HL-60/S4 treated with phorbol 12-myristate 13-acetate at 8.2 ng/mL for 4 days and 3 days (cell line): ENCODE data around the gene BTRC.

Source experiments
- in situ Hi-C: fragments of 300-500 bp; cut with MboI; formaldehyde crosslinking; loops from 2 replicates; pipeline ENCODE4 v1.15.0; 2022; ENCODE audit warnings: low sequenced_read_pairs

The BTRC gene

DNA sequence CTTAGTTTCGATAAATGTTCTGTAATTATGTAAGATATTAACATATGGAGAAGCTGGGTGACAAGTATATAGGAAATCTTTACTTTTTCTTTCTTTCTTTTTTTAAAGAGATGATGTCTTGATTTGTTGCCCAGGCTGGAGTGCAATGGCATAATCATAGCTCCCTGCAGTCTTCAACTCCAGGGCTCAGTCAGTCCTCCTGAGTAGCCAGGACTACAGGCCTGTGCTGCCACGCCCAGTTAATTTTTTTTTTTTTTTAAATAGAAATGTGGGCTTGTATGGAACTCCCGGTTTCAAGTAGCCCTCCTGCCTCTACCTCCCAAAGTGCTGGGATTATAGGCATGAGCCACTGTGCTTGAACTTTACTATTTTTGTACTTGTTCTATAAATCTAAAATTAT lies 122.4 kb downstream of the BTRC start:
- in situ Hi-C loops: no loop called here

DNA sequence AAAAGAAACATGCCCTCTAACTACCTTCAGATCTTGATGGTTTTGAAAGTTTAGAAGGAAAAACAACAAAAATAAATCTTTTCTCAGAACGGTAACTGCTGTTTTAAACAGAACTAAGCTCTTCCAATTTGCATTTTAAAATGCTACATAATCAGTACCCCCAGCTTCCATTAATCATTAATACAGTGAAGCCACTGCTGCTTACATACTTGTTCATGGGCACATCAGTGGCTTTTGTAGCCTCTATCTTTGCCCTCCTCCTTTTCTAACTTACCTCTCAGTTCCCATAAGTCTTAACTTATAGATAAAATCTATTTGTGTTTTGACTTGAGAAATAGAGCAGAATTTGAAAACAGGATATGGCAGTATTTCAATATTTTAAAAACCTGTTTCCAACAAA lies 125.0 kb downstream of the BTRC start:
- in situ Hi-C loops: no loop called here

DNA sequence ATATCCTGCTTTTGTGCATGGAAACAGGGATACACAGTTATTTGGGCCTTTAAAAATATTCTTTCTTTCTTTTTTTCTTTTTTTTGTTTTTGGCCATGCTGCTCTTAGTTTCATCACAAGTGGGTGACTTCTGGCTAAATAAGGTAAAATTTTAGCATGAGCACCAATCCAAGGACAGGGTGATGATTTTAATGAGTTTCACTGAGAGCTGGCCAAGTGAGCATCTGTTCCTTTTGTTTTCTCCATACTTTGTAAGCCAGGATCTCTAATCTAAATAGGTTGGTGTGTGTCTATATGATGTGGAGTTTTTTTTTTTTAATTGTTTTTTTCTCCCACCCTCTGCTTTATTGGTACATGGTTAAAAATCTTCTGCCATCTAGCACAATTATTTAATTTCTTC lies 127.3 kb downstream of the BTRC start:
- in situ Hi-C loops: no loop called here

DNA sequence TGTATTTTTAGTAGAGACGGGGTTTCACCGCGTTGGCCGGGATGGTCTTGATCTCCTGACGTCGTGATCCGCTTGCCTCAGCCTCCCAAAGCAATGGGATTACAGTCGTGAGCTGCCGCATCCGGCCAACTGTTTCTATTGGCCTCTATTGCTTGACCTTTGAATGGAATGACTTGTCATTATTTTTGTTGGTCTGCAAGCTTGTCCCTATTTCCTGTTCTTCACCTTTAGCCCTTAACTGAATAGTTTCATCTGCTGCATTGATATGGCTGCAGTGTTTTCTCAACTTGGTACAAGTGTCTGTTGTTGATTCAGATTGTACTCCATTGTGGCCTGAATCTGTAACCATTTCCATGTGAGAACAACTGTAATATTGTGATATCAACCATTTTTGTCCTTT lies 128.6 kb downstream of the BTRC start:
- in situ Hi-C loops: no loop called here

DNA sequence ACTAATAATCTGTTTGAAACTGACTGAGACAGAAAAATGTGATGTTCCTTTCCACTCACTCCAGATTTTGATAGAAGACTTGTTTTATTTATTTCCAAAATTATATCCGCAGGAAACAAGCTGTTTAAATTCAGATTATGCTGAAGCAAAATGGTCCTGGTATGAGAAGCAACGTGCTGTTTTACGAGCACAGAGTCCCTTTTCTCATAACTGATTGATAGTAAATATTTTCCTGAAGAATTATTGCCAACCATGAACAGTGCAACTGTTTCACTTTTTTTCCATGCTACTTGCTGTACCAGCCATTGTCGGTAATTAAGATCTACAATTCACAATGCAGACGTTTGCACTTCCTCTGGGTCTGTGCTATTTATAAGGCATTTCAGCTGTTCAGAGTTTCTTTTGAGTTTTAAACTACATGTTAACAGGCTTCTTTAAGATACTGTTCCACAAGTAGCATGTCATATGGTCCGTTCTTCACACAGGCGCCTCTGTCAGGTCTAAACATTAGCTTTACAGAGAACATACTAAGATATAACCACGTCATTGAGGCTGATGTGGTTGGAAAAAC lies 130.3 kb downstream of the BTRC start:
- in situ Hi-C loops: no loop called here

DNA sequence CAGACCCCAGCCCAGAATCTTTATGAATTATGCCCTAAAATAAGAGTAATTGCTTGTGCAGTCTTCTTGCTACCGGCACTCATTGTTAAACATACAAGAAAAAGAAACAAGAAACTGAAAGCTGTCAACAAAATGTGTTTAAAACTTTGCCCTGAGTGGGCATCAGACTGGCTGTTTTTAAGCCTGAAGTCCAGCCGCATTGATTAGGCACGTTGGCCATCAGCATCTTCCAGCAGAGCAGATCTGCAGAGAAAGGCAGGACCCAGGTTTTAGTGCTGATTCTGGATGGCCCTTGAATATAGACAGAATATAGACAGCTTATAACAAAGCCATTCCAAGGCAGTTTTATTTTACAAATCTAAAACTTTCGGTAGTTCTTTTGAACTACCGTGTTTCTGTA lies 131.2 kb downstream of the BTRC start:
- in situ Hi-C loops: no loop called here

DNA sequence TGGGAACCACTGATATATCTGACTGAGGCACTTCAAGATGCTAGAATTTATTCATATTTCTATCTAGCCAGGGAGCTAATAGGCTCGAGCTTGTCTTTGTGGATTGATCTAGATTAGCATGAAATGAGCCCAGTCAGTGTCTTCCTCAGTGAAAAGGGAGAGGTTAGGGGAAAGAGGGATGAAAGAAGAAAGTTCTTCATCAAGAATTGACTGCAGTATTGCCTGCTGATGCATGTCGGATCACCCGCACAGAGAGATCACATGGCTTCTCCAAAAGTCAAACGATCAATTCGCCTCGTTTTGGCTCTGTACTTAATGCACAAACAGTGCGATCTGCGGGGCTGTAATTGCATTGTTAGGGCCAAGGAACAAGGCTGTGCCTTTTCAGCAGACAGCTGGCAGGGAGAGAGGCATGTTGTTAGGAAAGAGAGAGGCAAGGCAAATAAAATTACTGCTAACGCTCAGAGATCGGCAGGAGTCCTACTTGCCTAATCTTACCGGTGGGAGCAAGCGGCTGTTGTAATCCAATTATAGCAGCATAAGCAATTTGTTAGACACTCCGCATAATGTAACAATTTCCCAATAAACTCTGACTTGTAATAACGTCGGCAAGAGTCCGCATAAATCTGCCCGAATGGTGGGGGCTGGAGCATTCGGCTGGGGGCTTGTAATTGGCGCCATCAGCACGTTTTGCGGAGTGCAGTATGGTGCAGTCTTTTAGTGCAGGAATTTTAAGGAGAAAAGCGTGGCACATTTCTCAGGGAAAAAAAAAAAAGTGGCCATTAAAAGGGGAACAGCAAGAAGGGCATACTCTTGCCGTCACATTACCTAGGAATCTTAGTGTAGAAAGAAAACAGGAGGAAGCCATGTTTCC lies 132.0 kb downstream of the BTRC start:
- in situ Hi-C loops: no loop called here

DNA sequence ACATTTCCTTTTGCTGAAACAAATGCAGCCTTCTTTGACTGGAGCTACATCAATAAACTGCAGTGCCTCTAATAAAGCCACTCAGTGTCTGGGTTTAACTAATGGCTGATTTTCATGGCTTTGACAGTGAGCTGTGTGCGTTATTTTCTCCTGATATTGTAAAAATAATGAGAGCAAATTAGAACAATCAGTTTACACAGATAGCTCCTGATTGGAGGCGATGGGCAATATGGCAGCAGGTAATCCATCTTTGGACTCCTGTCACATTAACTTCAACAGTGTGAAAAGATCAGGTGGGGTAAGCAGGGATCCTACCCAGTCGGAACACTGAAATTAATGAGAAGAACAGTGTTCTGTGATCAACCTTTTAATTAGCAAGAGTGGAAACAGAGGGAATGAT lies 133.4 kb downstream of the BTRC start:
- in situ Hi-C loops: no loop called here

DNA sequence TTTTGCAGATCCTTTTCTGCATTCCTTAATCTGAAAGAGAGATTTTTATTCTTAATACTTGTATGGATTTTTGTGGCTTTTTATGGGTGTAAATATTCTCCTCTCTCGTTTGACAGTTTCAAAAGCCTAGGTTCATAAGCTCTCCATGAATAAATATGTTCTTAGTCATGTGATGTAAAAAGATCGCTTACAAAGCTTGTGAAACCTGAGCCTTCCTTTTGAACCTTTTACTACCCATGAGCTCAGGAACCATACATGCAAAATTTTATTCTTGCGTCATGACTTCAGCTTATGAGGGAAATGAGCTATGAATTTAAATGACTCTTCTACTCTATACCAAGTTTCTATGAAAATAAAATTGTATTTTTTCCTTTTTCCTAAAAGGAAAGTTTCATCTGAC lies 135.4 kb downstream of the BTRC start:
- in situ Hi-C loops: no loop called here

DNA sequence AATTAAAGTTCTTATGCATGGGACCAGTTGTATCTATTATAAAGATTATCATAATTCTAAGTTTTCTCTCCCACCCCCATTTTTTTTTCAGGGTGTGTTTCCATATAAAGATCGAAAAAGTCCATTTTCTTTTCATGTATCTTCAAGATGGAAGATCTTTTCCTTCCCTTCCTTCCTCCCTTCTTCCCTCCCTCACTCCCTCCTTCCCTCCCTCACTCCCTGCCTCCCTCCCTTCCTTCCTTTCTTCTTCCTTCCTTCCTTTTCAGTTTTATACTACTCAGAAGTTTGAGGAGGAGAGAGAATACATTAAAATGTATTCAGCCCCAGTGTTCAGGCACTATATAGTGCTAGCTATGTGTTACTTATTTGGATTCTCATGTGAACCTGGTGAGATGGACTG lies 136.1 kb downstream of the BTRC start:
- in situ Hi-C loops: no loop called here

DNA sequence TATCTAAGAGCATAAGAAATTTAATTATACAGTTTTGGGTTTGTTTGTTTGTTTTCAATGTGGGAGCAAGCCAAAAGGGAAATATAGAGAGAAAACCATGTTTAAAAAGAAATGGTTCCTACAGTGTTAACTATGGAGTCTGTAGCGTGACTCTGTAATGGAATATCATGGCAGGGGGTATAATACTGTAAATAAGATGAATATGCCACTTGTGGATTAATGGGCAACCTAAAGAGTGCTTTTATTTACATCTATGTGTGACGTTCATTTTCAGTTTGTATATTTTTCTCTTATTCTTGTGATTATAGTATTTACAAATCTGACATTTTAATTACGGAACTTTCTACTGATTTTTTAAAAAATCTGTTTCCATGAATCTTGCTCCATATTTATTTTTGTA lies 138.2 kb downstream of the BTRC start:
- in situ Hi-C loops: no loop called here

DNA sequence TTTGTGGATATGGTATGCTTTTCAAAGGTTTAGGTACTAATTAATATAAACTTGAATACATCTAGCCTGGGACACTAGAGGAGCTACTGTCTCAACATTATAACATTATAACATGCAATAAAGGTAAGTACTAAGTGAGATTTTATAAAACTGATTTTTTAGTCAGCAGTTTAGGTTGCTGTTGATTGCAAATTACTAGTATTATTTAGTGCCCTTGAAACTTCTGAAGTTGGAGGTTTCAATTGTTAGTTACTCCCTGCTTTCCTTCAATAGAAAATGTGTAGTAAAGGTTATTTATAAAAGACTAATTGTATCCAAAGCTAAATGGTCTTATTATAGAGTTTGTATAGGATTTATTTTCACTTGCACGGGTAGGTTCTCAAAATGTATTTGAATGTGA lies 138.8 kb downstream of the BTRC start:
- in situ Hi-C loops: no loop called here

DNA sequence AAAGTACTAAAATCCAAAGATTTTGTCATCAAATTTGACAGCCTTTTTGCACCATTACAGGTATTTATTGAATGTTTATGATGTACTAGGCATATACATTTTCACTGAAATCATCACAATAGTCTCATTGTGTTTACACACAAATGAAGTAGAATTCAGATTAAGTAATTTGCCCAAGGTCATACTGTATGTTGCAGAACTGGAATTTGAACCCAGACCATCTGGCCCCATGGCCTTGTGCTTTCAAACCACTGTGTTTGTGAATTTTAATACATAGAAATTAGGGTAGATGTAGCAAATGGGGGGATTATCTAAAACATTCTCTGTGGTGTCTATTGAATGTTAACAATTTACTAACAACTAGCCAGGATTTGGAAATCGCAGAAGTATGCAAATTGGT lies 139.3 kb downstream of the BTRC start:
- in situ Hi-C loops: no loop called here

DNA sequence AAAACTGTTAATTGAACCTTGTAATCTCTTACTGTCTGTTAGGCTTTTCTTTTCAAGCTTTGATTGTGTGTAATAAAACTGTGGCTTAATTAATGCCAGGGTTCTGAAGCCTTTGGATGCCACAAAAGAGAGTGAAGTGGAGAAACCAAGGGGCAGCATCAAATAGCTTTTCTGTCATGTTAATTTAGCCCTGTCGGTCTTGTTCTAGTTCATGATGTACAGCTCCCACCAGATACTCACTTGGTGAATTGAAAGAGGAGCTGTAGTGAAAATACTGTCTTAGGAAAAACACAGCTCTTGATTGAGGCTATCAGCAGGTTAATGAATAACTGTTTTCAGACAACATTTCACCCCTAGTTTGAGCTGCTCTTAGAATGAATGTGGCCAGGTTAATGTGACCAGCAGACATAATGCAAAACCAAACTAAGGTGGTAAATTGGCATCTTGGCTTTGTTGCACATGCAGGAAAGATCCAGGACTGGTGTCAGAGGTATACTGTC lies 139.9 kb downstream of the BTRC start:
- in situ Hi-C loops: no loop called here

DNA sequence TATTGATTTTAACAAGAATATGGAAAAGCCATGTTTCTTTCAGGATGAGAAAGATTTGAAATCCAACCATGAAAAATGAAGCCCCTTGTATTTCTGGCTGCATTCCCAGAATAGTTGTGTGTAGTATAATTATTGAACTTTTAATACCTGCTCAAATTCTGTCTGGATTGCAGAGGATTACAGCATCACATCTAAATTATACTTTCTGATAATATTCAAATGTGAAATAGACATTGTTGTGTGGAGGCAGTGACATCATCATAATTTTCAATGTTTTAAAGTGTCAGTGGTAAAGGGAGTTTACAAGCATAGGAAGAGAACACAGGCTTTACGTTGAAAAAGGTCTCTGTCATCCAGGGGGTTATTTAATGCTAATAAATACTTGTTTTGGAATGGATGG lies 140.7 kb downstream of the BTRC start:
- in situ Hi-C loops: no loop called here

DNA sequence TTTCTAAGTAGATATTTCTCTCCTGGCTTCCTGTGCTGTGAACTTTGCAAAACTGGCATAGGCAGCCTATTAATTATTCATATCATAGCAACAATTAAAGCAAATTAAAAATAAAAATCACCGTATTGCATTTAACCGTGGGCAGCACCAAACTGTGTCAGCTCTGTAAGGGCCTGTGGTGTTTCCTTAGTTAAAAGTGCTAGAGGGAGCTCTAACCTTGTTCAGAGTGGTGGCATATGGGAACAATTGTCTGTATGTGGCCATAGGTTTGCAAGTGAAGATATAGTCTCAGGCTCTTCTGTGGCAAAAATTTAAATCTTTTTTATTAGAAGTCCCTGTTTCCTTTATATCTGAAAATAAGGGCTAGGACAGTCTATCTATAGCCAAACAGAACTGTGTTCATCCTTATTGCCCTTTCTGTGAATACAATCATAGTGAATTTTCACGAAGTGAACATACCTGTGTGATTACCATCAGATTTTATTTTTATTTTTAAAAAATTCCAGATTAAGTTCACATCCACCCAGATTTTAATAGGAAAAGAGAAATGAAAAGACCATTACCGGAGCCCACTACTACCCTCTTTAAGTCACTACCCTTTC lies 141.5 kb downstream of the BTRC start:
- in situ Hi-C loops: no loop called here

DNA sequence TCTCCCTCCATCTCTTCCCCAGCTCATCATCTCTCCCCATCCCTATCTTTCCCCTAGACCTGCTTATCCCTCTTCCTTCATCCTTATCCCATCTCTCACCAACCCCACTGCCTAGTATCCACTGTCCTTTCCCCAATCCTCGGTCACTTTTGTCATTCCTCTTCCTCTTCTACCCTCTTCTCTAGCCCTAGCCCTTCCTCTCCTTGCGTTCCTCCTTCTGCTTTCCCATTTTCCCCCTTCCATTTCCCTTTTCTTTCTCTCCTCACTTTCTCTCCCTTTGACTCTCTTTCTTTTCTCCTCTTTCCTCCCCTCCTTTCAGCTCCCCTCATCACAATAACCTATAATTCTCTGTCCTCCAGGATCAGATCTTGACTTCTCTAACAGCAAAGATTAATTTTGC lies 150.5 kb downstream of the BTRC start:
- in situ Hi-C loops: no loop called here

DNA sequence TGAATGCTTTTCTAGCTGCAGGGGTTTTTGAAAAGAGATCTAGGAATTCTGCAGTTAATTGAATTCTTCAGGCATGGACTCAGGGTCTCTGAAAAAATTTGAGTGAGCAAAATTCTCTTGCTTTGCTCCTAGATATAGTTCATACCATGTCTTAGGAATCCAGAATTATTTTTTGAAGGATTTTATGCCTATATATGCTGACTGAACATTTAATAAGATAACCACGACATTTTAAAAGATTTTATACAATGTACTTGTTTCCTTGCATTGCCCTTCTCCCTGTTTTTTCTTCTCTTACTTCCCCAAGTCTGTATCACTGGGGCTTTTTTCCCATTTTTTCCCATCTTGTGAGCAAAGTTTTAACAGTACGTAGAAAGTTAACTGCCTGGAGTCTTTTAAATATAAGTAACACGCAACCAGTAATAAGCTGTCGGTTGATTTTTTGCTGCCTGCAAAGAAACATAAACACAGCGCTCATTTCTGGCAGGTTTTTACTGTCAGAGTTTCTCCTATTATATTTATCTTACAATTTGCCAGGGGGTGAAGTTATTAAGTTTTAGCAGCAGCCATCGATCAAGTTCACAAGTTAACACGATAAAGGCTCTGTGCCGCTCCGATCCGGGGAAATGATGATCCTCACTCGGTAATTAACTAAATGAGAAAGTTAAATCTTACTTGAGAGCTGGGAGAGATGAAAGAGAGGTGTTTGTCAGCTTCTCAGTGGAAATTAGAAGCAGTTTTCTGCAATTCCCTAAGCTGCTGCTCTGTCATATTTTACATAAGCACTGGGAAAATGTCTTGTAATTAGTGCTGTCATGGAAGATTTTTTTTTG lies 153.1 kb downstream of the BTRC start:
- in situ Hi-C loops: no loop called here

DNA sequence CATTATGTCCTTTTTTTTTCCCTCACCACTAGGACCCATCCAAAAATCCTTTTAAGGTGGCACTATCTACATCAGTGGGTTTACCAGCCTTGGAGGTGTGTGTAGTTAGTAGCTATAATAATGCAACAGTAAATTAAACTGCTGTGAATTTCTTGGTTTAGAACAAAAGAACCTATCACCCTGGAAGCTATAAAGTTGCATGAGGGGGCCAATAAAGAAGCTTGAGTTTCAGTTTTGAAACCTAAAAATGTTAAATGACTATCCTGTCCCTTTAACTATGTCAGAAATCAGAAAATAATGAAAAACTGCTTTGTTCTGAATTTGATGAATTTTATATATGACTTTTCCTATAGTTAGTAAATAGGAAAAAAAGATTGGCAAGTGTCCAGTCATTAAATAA lies 153.9 kb downstream of the BTRC start:
- in situ Hi-C loops: no loop called here

DNA sequence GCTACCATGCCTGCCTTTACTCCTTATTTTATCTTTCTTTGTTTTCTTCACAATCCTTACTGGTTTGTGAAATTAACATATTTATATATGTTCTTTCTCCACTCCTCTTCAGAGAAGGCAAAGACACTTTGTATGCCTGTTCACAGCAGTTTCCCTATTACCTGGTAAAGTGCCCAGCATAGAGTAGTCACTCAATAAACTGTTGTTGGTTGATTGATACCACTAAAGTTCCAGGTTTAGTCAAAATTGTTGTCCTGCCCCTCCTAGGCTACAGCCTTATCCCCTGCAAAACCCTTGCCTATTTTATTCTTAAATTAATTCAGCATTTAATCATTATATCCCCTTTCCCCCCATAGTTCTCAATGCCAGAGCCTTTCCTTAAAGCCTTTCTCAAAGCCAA lies 158.0 kb downstream of the BTRC start:
- in situ Hi-C loops: no loop called here

DNA sequence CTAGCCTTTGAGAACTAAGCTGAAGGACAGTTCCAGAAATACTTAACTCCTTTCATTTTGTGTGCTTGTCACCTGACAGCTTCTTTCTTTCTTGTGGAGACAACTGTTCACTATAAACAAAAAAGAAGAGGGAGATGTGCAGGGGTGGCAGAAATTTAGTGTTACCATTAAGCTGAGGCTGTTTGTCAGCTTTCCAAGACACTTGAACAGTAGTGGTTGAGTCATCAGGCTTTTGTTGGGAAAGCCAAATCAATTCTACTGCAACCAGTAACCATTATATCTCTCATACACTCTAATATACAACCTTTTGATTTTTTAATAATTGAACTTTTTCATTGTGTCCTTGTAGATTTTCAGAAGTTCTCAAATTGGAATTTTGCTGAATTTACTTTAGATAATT lies 158.8 kb downstream of the BTRC start:
- in situ Hi-C loops: no loop called here
